Measurements from ENCODE around the gene GDF11.

GDF11 gene

DNA sequence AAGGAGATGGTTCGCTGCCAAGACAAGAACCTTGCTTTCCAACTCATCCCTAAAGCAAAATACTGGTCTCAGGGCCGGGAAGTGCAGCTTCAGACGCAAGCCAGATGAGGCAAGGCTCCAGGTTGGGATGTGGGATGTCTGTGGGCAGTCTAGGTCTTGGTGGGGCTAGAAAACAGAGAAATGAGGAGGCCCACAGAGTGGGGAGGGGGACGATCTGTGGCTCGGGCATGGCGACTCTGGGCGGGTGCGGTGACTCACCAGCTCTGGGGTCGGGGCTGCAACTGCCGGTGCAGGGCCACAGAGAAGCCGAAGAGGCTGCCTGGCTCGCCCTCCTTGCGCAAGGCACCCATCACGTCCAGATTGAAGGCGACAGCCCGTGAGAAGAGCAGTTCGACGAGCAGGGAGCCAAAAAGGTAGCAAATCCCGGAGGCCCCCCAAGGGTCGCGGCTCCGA is 35.7 kb upstream of the GDF11 start (continued):
- TF ChIP-seq, protein P1, sequence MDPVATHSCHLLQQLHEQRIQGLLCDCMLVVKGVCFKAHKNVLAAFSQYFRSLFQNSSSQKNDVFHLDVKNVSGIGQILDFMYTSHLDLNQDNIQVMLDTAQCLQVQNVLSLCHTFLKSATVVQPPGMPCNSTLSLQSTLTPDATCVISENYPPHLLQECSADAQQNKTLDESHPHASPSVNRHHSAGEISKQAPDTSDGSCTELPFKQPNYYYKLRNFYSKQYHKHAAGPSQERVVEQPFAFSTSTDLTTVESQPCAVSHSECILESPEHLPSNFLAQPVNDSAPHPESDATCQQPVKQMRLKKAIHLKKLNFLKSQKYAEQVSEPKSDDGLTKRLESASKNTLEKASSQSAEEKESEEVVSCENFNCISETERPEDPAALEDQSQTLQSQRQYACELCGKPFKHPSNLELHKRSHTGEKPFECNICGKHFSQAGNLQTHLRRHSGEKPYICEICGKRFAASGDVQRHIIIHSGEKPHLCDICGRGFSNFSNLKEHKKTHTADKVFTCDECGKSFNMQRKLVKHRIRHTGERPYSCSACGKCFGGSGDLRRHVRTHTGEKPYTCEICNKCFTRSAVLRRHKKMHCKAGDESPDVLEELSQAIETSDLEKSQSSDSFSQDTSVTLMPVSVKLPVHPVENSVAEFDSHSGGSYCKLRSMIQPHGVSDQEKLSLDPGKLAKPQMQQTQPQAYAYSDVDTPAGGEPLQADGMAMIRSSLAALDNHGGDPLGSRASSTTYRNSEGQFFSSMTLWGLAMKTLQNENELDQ (tag by site-specific recombination; IDR thresholded peaks at IDR 0.05; ENCODE audit: low read depth): no peak
- TF ChIP-seq, protein P2, sequence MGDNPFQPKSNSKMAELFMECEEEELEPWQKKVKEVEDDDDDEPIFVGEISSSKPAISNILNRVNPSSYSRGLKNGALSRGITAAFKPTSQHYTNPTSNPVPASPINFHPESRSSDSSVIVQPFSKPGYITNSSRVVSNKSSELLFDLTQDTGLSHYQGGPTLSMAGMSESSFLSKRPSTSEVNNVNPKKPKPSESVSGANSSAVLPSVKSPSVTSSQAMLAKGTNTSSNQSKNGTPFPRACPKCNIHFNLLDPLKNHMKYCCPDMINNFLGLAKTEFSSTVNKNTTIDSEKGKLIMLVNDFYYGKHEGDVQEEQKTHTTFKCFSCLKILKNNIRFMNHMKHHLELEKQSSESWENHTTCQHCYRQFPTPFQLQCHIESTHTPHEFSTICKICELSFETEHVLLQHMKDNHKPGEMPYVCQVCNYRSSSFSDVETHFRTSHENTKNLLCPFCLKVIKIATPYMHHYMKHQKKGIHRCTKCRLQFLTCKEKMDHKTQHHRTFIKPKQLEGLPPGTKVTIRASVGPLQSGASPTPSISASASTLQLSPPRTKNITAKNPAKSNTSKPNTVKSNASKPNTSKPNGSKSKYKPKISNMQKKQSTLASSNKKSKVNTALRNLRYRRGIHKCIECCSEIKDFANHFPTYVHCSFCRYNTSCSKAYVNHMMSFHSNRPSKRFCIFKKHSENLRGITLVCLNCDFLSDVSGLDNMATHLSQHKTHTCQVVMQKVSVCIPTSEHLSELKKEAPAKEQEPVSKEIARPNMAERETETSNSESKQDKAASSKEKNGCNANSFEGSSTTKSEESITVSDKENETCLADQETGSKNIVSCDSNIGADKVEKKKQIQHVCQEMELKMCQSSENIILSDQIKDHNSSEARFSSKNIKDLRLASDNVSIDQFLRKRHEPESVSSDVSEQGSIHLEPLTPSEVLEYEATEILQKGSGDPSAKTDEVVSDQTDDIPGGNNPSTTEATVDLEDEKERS (tag by site-specific recombination; IDR thresholded peaks at IDR 0.05): no peak
- TF ChIP-seq ZSCAN23 (tag by site-specific recombination; IDR thresholded peaks at IDR 0.05) (0 out of 2 replicates have a peak, but pooled peaks have one; percentile 19), ZFHX2 (tag by site-specific recombination; conservative IDR thresholded peaks at IDR 0.05) (peak; percentile 85), ZNF777 (tag by site-specific recombination; IDR thresholded peaks at IDR 0.05; ENCODE audit: borderline replicate concordance) (no peak), ZNF624 (tag by site-specific recombination; IDR thresholded peaks at IDR 0.05) (no peak), KLF1 (tag by site-specific recombination; IDR thresholded peaks at IDR 0.05) (peak; percentile 16; the same call in 1 of the 2 replicates)
- TF ChIP-seq, protein P3, sequence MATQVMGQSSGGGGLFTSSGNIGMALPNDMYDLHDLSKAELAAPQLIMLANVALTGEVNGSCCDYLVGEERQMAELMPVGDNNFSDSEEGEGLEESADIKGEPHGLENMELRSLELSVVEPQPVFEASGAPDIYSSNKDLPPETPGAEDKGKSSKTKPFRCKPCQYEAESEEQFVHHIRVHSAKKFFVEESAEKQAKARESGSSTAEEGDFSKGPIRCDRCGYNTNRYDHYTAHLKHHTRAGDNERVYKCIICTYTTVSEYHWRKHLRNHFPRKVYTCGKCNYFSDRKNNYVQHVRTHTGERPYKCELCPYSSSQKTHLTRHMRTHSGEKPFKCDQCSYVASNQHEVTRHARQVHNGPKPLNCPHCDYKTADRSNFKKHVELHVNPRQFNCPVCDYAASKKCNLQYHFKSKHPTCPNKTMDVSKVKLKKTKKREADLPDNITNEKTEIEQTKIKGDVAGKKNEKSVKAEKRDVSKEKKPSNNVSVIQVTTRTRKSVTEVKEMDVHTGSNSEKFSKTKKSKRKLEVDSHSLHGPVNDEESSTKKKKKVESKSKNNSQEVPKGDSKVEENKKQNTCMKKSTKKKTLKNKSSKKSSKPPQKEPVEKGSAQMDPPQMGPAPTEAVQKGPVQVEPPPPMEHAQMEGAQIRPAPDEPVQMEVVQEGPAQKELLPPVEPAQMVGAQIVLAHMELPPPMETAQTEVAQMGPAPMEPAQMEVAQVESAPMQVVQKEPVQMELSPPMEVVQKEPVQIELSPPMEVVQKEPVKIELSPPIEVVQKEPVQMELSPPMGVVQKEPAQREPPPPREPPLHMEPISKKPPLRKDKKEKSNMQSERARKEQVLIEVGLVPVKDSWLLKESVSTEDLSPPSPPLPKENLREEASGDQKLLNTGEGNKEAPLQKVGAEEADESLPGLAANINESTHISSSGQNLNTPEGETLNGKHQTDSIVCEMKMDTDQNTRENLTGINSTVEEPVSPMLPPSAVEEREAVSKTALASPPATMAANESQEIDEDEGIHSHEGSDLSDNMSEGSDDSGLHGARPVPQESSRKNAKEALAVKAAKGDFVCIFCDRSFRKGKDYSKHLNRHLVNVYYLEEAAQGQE (tag by site-specific recombination; IDR thresholded peaks at IDR 0.05): peak; percentile 13; the same call in 1 of the 2 replicates

DNA sequence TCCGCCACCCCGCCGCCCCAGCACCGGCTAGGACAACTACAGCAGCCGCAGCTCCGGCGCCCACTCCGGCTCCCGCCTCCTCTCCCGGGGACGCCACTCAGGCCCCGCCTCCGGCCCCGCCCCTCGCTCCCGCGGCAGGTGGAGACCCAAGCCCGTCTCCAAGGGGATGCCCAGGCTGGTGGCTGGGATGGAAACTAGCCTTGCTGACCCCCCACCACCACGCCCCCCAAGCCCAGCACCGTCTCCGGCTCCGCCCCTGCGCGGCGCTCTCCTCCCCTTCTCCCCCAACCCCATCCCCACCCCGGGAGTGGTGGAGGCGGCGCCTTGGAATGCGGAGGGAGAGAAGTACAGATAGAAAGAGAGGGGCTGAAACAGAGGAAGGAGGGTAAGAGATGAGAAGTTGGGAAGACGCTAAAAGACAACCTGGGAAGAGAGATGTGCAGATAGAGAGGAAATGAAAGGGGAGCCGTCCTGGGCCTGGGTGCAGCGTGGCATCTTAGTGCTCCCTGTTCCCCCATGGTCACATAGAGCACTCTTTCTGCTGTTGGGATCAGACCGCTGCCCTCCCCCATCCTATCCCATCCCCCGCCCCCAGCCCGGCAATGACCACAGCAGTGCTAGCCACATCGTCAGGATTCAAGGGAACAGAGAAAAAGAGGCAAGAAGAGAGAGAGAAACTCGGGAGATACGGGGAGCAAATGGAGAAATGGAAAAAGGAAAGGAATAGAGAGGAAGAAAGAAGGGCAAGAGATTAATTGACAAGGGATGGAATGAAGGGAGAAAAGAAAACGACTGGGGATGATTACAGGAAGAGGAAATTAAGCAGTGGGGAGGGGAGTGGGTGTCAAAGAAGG is 34.9 kb upstream of the GDF11 start, which contains the start of gene ITGA7:
Gene ITGA7, minus strand, starts transcription at position 64 of the 854 bp plus-strand sequence. CDS start 222 bp downstream, outside the sequence.
- Histone ChIP-seq H3K9me3 (ENCODE audit: control insufficient read depth, insufficient read depth, low read depth, low read length) (no peaks in the 10 kb centered on the region), H3K4me1 (ENCODE audit: control insufficient read depth, insufficient read depth, low read length) (no peaks in the 10 kb centered on the region; the same call in 1 of the 2 replicates), H3K36me3 (ENCODE audit: control insufficient read depth in 2 of 2, insufficient read depth in 1 of 2, low read length in 2 of 2) (no peaks in the 10 kb centered on the region), H3K27ac (ENCODE audit: extremely low read depth, low read depth, low read length) (no peak within 1 kb of the TSS; the same call in 1 of the 2 replicates), H3K4me3 (ENCODE audit: low read depth, low read length) (peak within 1 kb of the TSS; percentile 48)
- CTCF ChIA-PET: interaction anchor here (1.1 to 3.5 kb wide), 2 partner anchors 15 to 29 kb away, joined by 4 to 21 read pairs; partner anchors contain the start of gene RDH5
- POLR2A ChIA-PET: interaction anchor here (0.6 to 2.4 kb wide), 5 partner anchors 9 to 61 kb away, joined by 3 to 12 read pairs (median 3); partner anchors contain the start of gene CD63
- TF ChIP-seq ZNF138 (tag by site-specific recombination; IDR thresholded peaks at IDR 0.05; ENCODE audit: borderline replicate concordance): no peak
- TF ChIP-seq, protein P4, sequence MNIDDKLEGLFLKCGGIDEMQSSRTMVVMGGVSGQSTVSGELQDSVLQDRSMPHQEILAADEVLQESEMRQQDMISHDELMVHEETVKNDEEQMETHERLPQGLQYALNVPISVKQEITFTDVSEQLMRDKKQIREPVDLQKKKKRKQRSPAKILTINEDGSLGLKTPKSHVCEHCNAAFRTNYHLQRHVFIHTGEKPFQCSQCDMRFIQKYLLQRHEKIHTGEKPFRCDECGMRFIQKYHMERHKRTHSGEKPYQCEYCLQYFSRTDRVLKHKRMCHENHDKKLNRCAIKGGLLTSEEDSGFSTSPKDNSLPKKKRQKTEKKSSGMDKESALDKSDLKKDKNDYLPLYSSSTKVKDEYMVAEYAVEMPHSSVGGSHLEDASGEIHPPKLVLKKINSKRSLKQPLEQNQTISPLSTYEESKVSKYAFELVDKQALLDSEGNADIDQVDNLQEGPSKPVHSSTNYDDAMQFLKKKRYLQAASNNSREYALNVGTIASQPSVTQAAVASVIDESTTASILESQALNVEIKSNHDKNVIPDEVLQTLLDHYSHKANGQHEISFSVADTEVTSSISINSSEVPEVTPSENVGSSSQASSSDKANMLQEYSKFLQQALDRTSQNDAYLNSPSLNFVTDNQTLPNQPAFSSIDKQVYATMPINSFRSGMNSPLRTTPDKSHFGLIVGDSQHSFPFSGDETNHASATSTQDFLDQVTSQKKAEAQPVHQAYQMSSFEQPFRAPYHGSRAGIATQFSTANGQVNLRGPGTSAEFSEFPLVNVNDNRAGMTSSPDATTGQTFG (tag by site-specific recombination; IDR thresholded peaks at IDR 0.05; ENCODE audit: borderline replicate concordance): no peak
- no peak for TF ChIP-seq ZNF596 (tag by site-specific recombination; IDR thresholded peaks at IDR 0.05)
- no peak for TF ChIP-seq ZNF707 (tag by site-specific recombination; IDR thresholded peaks at IDR 0.05)
- TF ChIP-seq, protein P5, sequence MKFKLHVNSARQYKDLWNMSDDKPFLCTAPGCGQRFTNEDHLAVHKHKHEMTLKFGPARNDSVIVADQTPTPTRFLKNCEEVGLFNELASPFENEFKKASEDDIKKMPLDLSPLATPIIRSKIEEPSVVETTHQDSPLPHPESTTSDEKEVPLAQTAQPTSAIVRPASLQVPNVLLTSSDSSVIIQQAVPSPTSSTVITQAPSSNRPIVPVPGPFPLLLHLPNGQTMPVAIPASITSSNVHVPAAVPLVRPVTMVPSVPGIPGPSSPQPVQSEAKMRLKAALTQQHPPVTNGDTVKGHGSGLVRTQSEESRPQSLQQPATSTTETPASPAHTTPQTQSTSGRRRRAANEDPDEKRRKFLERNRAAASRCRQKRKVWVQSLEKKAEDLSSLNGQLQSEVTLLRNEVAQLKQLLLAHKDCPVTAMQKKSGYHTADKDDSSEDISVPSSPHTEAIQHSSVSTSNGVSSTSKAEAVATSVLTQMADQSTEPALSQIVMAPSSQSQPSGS (tag by site-specific recombination; IDR thresholded peaks at IDR 0.05; ENCODE audit: low read depth): no peak
- no peak for TF ChIP-seq ZEB2 (tag by site-specific recombination; IDR thresholded peaks at IDR 0.05)
- TF ChIP-seq, protein P6, sequence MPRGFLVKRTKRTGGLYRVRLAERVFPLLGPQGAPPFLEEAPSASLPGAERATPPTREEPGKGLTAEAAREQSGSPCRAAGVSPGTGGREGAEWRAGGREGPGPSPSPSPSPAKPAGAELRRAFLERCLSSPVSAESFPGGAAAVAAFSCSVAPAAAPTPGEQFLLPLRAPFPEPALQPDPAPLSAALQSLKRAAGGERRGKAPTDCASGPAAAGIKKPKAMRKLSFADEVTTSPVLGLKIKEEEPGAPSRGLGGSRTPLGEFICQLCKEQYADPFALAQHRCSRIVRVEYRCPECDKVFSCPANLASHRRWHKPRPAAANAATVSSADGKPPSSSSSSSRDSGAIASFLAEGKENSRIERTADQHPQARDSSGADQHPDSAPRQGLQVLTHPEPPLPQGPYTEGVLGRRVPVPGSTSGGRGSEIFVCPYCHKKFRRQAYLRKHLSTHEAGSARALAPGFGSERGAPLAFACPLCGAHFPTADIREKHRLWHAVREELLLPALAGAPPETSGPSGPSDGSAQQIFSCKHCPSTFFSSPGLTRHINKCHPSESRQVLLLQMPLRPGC (tag by site-specific recombination; IDR thresholded peaks at IDR 0.05): no peak
- TF ChIP-seq HOXC10 (CRISPR knock-in tag; IDR thresholded peaks at IDR 0.05): no peak
- no peak for TF ChIP-seq BCL11A (tag by site-specific recombination; IDR thresholded peaks at IDR 0.05; ENCODE audit: low read depth)
- TF ChIP-seq ZFP69B (tag by site-specific recombination; IDR thresholded peaks at IDR 0.05): no peak
- peak; percentile 26; the same call in 1 of the 2 replicates for TF ChIP-seq KLF1 (tag by site-specific recombination; IDR thresholded peaks at IDR 0.05)
- TF ChIP-seq GLIS1 (tag by site-specific recombination; IDR thresholded peaks at IDR 0.05): peak; percentile 51
